Stimulated activated CD8-positive, alpha-beta memory T cell treated with anti-CD3 and anti-CD28 coated beads, Interleukin-15, amount 100 ng/mL, for 24 hours (primary cell): ENCODE results near the gene CD3G.
"Not testable (repeated sequence)": the region's sequence is repeated elsewhere in the genome, so short reads cannot be mapped to it uniquely, and the experiment has no call there.

Experiments used
- DNase-seq: peaks from one replicate; pipeline ENCODE4 v3.0.0-alpha.2; 2020; ENCODE audit warnings: low read depth

Gene CD3G

DNA sequence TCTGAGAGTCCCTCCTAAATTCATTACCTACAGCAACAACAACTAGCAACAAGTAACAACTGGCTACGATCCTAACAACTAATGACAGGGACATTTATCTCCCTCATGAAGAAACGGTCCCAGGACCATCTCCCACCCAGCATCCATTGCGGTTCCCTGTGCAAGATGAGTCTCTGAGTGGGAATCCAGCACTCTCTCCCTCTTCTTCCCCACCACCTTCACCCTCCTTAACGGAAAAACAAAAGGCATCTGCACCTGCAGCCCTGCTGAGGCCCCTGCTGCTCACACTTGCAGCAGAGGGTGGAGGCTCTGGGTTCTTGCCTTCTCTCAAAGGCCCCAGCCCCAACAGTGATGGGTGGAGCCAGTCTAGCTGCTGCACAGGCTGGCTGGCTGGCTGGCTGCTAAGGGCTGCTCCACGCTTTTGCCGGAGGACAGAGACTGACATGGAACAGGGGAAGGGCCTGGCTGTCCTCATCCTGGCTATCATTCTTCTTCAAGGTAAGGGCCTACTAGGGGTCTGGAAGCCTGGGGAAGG, at the start of gene CD3G:
Gene CD3G (plus strand): TSS at position 364 of the 535 bp plus-strand sequence. CDS start 80 bp downstream, at position 444.
- DNase-seq: peak; percentile 21

DNA sequence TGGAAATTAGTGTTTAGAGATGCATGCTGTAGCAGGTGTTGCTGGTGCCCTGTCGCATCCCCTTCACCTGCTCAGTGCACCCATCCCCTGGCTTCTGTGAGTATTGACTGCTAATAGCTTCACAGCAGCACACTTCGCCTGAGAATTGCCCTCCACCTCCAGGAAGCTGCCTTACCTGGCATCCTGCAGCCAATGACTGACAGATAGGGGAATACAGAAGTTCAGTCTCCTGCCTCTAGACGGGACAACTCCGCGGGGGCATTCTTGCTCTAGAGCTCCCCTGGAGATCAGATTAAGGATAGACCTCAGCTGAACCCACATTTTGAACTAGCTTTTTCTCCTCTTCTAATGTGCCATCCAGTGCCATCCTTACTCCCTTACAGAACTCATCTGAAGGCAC, 48.9 kb upstream of the CD3G start:
- no peak for DNase-seq

GRCh38 chr11:118295815-118296454, 48.2 kb upstream of the CD3G start:
- DNase-seq: no peak

DNA sequence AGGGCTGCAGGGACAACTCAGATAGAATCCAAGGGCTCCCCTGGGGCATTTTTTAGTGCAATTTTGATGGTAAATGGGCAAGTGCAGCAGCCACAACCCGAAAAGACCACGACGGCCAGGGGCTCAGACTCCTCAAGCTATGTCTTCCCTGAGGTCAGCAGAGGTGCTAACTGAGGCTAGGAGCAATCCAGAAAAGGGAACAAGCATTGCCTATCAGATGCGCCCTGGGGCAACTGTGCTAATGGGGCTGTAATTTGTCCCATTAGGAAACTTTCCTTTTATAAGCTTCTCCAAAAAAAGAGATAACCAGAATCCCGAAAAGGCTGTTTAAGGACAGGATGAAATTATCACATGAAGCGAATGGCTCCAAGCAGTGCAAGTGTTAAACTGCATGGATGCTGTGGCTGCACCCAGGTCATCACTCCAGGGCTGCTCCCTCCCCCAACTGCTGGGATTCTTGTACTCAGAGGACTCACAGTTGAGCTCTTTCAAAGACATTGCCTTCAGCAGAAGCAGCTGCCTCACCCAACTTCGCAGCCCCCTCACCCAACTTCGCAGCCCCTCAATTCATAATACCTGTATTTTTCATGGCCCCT, 42.4 kb upstream of the CD3G start:
- DNase-seq: no peak

DNA sequence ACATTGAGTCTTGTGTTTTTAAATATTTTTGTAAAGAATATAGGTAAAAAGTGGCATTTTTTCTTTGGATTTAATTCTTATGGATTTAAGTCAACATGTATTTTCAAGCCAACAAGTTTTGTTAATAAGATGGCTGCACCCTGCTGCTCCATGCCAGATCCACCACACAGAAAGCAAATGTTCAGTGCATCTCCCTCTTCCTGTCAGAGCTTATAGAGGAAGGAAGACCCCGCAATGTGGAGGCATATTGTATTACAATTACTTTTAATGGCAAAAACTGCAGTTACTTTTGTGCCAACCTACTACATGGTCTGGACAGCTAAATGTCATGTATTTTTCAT, 39.9 kb upstream of the CD3G start:
- DNase-seq: no peak

DNA sequence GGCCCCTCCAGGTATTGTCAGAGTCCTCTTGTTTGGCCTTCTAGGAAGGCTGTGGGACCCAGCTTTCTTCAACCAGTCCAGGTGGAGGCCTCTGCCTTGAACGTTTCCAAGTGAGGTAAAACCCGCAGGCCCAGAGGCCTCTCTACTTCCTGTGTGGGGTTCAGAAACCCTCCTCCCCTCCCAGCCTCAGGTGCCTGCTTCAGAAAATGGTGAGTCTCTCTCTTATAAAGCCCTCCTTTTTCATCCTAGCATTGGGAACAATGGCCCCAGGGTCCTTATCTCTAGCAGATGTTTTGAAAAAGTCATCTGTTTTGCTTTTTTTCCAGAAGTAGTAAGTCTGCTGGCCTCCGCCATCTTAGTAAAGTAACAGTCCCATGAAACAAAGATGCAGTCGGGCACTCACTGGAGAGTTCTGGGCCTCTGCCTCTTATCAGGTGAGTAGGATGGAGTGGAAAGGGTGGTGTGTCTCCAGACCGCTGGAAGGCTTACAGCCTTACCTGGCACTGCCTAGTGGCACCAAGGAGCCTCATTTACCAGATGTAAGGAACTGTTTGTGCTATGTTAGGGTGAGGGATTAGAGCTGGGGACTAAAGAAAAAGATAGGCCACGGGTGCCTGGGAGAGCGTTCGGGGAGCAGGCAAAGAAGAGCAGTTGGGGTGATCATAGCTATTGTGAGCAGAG, 39.4 kb upstream of the CD3G start, which contains the start of gene CD3E:
Gene CD3E (plus strand): TSS at position 163 of the 681 bp plus-strand sequence. CDS start 223 bp downstream, at position 386.
- no peak for DNase-seq

DNA sequence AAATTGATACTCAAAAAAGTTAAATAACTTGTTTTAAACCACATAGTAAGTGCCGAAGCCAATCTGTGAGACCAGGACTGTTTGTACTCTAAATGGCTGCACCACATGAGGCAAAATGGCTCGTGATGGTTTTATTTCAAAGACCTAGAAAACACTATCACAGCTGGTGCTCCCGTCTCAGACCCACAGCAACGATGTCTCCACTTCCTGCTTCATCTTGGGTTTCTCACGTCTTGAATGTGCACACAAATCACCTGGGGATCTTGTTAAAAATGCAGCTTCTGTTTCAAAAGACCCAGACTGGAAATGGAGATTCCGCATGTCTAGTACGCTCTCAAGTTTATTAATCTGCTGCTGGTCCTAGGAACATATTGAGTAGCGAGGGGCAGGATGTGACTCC, 38.4 kb upstream of the CD3G start:
- DNase-seq: no peak

DNA sequence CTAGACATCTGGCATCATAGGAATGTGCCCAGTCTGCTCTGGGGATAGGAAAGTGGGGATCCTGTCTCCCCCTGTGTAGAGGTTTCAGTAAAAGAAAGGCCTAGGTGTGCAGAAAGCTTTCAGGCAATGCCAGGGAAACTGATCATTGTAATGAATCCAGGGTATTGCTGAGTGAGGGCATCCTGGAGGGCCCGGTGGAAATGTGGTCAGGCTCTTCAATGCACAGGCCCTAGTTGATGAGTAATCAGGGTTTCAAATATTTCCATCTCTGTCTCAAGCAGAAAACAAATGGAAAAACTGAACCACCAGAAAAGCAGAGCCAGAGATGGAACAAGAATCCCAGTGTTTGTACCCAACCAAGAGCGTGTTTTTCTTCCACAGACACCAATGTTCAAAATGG, 37.6 kb upstream of the CD3G start:
- no peak for DNase-seq

GRCh38 chr11:118308995-118309528, 35.1 kb upstream of the CD3G start:
- not testable (repeated sequence) for DNase-seq

DNA sequence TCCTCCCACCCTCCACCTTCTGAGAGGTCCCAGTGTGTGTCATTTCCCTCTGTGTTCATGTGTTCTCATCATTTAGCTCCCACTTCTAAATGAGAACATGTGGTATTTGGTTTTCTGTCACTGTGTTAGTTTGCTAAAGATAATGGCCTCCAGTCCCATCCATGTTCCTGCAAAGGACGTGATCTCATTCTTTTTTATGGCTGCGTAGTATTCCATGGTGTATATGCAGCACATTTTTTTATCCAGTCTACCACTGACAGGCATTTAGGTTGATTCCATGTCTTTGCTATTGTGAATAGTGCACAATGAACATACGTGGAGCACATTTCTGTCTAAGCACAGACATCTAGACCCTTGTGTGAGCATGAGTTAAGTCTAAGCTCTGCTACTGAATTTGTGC, 33.9 kb upstream of the CD3G start:
- DNase-seq: no peak

GRCh38 chr11:118310781-118311485, 33.2 kb upstream of the CD3G start:
- DNase-seq: no peak

DNA sequence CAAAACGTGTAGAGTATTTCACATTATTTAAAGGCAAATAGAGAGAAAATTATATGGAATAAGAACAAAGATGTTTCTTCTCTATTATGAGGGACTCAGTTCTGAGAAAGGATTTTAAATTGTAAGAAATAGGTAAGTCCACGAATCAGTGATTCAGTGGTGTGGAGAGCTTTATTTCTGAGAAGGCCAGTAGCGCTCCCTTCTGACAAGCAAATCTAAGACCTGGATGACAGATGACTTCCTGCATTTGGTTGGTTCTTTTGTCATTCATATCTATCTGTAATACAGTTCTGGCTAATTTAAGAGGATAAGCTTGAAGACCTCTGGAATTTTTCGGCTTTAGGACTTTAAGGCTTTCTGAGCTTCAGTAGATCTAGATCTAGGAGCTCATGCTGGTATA, 32.6 kb upstream of the CD3G start:
- no peak for DNase-seq

DNA sequence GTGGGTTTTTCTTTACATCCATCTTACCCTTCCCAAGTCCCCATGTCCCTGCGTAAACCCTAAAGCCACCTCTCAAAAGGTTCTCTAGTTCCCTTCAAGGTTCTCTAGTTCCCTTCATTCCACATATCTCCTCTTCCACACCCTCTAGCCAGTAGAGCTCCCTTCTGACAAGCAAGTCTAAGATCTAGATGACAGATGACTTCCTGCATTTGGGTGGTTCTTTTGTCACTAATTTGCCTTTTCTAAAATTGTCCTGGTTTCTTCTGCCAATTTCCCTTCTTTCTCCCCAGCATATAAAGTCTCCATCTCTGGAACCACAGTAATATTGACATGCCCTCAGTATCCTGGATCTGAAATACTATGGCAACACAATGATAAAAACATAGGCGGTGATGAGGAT, 31.8 kb upstream of the CD3G start:
- DNase-seq: no peak

DNA sequence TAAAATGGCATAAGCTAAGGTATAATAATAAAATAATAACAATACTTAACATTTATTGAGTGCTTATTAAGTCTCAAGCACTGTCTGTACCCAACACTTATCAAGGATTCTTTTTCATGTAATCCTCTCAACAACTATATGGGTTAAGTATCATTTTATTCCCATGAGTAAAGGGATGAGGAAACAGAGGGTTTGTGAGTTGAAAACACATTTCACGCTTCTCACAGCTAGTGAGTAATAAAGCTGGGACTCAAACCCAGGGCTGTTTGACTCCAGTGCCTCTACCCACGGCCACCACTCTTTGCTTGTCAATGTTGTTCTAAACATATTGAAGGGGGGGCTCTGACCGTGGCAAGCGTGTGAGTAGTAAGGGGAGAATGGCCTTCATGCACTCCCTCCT, 30.9 kb upstream of the CD3G start:
- no peak for DNase-seq

DNA sequence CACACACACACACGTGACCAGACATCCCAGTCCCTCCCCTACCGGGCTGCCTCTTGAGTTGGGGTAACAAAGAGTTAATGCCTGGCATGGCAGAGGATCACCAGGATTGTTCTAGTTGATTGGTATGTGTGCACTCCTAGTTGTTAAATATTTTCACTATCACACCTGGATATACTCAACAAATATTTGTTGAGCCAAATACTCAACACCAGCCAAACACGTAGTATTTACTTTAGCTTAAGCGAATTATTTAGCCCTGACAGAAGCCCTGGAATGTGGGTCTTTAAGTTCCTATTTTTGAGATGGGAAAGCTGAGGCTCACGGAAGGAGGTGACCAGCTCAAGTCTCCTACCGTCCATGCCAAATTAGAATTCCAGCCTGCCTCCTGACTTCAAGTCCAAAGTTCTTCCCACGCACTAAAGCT, 29.1 kb upstream of the CD3G start:
- DNase-seq: no peak

GRCh38 chr11:118318124-118318523, 26.0 kb upstream of the CD3G start:
- no peak for DNase-seq

GRCh38 chr11:118318581-118319336, 25.4 kb upstream of the CD3G start:
- no peak for DNase-seq

- no peak for DNase-seq
These were observed 24.8 kb upstream of the CD3G start for GRCh38 chr11:118319337-118319707.

- DNase-seq: no peak
These were observed 23.6 kb upstream of the CD3G start for GRCh38 chr11:118320515-118320914.

DNA sequence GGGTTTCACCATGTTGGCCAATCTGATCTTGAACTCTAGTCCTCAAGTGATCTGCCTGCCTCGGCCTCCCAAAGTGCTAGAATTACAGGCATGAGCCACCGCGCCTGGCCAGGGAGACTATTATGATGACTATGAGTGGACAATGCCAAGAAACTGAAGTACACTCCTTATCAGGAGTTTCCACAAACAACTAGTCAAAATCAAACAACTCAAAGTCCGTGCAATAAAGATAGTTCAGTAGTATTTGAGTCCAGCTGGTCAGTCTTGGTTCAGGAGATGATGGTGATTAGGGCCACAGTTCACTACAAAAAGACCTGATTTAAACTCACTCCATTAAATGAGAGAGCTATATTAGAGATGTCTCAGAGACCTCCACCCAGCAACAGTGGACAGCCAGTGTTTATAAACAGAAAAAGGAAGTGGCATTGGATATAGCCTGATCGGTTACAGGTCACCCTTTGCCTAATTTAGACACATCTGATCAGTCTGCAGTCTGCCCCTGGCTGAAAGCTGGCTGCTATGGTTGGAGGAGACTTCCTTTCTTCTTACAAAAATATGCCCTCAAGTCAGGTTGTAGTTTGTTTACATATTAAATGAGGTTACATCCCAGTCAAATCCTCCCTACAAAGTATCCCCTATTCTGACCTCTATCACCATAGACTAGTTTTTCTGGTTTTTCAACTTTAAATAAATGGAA, 22.6 kb upstream of the CD3G start:
- no peak for DNase-seq

DNA sequence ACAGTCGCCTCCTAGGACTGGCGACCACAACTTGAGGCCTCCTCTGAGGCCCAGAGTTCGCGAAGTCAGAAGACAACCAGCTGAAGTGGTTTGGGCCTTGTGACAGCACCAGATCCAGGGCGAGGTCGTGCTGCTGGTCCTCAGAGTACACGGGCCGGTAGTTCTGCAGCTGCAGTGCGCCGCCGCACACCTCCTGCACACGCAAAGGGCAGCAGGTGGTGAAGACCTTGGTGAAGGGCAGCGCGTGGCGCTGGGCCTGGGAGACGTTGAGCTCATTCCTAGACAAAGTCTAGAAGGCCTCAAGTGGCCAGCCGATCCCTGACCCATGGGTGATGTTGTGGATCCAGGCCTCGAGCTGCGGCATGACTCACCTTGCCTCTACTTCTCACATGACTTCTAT, 21.4 kb upstream of the CD3G start:
- no peak for DNase-seq
